Keratinocyte (primary cell): ENCODE data around the gene EPSTI1. TPM values are rescaled to one million over a fixed set of nuclear protein-coding genes. Genes with fewer than 3 reads are reported as not detected.

Source experiments
- DNase-seq: peaks from one replicate; pipeline ENCODE4 v3.0.0-alpha.2; 2011; ENCODE audit warnings: low read depth, missing footprints, low spot score
- FAIRE-seq: peaks from 2 replicates; lab custom pipeline; 2011; peaks lifted over from hg19 to GRCh38; lab: Jason Lieb, UNC
- H2AFZ ChIP-seq: 2 replicates; pipeline ENCODE4 v1.6.0; 2012; ENCODE audit warnings: low read length, control low read depth, inconsistent platforms; ENCODE audit not compliant: control insufficient read depth
- H3K27ac ChIP-seq: 2 replicates; pipeline ENCODE4 v1.5.1; 2011; ENCODE audit warnings: low read length; ENCODE audit not compliant: control insufficient read depth, insufficient read depth
- H3K27me3 ChIP-seq: 3 replicates; pipeline ENCODE4 v1.6.0; 2011; ENCODE audit warnings: low read length; ENCODE audit not compliant: control insufficient read depth, insufficient read depth; ENCODE audit errors: extremely low read depth
- H3K36me3 ChIP-seq, 2 experiments: 2 replicates in 1 of 2; 3 replicates in 1 of 2; pipeline ENCODE4 v1.5.1; 2011; ENCODE audit warnings: low read length in 2 of 2, mild to moderate bottlenecking in 1 of 2; ENCODE audit not compliant: control insufficient read depth in 2 of 2, insufficient read depth in 2 of 2; ENCODE audit errors: extremely low read depth in 1 of 2
- H3K4me1 ChIP-seq: 3 replicates; pipeline ENCODE4 v1.5.1; 2011; ENCODE audit warnings: low read length; ENCODE audit not compliant: control insufficient read depth, insufficient read depth; ENCODE audit errors: extremely low read depth
- H3K4me2 ChIP-seq: 3 replicates; pipeline ENCODE4 v1.6.0; 2011; ENCODE audit warnings: low read depth, low read length; ENCODE audit not compliant: control insufficient read depth, insufficient read depth; ENCODE audit errors: extremely low read depth
- H3K4me3 ChIP-seq, 3 experiments: fragments of 200-600 bp in 1 of 3; sonication (generic) in 1 of 3; 2 replicates in 2 of 3; 3 replicates in 1 of 3; pipeline ENCODE4 v1.5.1; 2011 to 2016; ENCODE audit warnings: low read length in 3 of 3, mild to moderate bottlenecking in 3 of 3, control low read depth in 2 of 3, inconsistent platforms in 1 of 3, low read depth in 1 of 3, mixed read lengths in 1 of 3, mixed run types in 1 of 3, moderate library complexity in 1 of 3; ENCODE audit not compliant: control insufficient read depth in 2 of 3, insufficient read depth in 2 of 3; ENCODE audit errors: extremely low read depth in 1 of 3
- H3K79me2 ChIP-seq: 2 replicates; pipeline ENCODE4 v1.6.0; 2012; ENCODE audit warnings: low read length; ENCODE audit not compliant: control insufficient read depth, insufficient read depth
- H3K9ac ChIP-seq: 3 replicates; pipeline ENCODE4 v1.6.0; 2011; ENCODE audit warnings: low read length; ENCODE audit not compliant: control insufficient read depth, insufficient read depth; ENCODE audit errors: extremely low read depth
- H3K9me1 ChIP-seq: 3 replicates; pipeline ENCODE4 v1.6.0; 2011; ENCODE audit warnings: low read length; ENCODE audit not compliant: control insufficient read depth, insufficient read depth; ENCODE audit errors: extremely low read depth
- H3K9me3 ChIP-seq: 2 replicates; pipeline ENCODE4 v1.5.1; 2012; ENCODE audit warnings: low read depth, low read length; ENCODE audit not compliant: control insufficient read depth
- H4K20me1 ChIP-seq: 3 replicates; pipeline ENCODE4 v1.6.0; 2011; ENCODE audit warnings: low read length; ENCODE audit not compliant: control insufficient read depth, insufficient read depth; ENCODE audit errors: extremely low read depth
- EZH2 ChIP-seq: IDR thresholded peaks from one replicate; pipeline ENCODE4 v1.6.1; 2012; ENCODE audit warnings: inconsistent platforms, mild to moderate bottlenecking, low read length, moderate library complexity
- dilution Hi-C: fragments of 300-500 bp; cut with MboI; formaldehyde crosslinking; loops from one replicate; pipeline ENCODE4 v1.7.0; 2020; ENCODE audit warnings: low sequenced_read_pairs; ENCODE audit not compliant: extremely low pct_ligation_motif_present
- polyA plus RNA-seq, 5 experiments: library from polyadenylated mRNA; depleted of rRNA in 3 of 5; stranded (reverse) in 3 of 5; stranded (forward) in 1 of 5; unstranded in 1 of 5; fragments of >200 nt; gene quantifications; 1 replicate in 1 of 5; 2 replicates in 3 of 5; 3 replicates in 1 of 5; pipeline versions ENCODE4 v1.2.1 to v1.2.3, GENCODE V29; 2011 to 2012; ENCODE audit warnings: missing spikeins in 2 of 5, low read depth in 1 of 5, low replicate concordance in 1 of 5
- TF ChIP-seq, protein P1 (sequence below), 3 experiments: IDR thresholded peaks in 1 of 3; conservative IDR thresholded peaks in 1 of 3; optimal IDR thresholded peaks in 1 of 3; 2 replicates in 2 of 3; 3 replicates in 1 of 3; pipeline versions ENCODE3 to v1.5.1; 2011; ENCODE audit warnings: low read length in 3 of 3, mild to moderate bottlenecking in 3 of 3, moderate library complexity in 2 of 3, control low read depth in 1 of 3, inconsistent platforms in 1 of 3; ENCODE audit not compliant: insufficient read depth in 2 of 3; ENCODE audit errors: extremely low read depth in 1 of 3

The EPSTI1 gene
- polyA plus RNA-seq, 1 donor (not counting 4 experiments of a cell fraction or from before 2014, with no cell fraction given), result 13.0 TPM

DNA sequence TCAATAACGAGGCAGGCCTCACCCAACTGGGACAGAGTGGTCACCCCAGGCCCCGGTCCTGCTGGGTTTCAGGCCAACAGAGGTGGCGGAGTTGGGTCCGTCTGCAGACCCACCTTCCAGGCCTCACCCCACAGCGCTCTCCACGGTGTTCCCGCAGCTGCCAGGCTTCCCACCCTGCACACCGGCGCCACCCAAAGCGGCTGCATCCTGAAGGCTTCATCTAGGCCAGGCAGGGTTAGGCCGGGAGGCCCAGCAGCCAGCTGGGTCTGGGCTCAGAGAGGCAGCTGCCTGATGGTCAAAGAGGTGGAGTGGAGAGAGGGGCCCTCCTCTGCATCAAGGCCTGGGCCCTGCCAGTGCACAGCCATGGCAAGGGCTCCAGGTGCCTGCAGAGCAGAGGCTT, 44.1 kb downstream of the EPSTI1 start:
- dilution Hi-C loops, result no loop called here
- Histone ChIP-seq H3K4me1 (no peaks in the 10 kb centered on the region), H3K9ac (no peak overlapping the region), H3K79me2 (no peaks in the 10 kb centered on the region), H3K36me3 (peaks cover 0 to 2% of the 10 kb centered on the region in 2 experiments), H3K27ac (no peak overlapping the region), H3K4me3 (no peak overlapping the region), H2AFZ (no peak overlapping the region), H3K9me3 (no peaks in the 10 kb centered on the region), H4K20me1 (no peaks in the 10 kb centered on the region), H3K9me1 (no peaks in the 10 kb centered on the region), H3K4me2 (no peak overlapping the region), H3K27me3 (no peaks in the 10 kb centered on the region)
- TF ChIP-seq EZH2, result no peak
- TF ChIP-seq, protein P1, sequence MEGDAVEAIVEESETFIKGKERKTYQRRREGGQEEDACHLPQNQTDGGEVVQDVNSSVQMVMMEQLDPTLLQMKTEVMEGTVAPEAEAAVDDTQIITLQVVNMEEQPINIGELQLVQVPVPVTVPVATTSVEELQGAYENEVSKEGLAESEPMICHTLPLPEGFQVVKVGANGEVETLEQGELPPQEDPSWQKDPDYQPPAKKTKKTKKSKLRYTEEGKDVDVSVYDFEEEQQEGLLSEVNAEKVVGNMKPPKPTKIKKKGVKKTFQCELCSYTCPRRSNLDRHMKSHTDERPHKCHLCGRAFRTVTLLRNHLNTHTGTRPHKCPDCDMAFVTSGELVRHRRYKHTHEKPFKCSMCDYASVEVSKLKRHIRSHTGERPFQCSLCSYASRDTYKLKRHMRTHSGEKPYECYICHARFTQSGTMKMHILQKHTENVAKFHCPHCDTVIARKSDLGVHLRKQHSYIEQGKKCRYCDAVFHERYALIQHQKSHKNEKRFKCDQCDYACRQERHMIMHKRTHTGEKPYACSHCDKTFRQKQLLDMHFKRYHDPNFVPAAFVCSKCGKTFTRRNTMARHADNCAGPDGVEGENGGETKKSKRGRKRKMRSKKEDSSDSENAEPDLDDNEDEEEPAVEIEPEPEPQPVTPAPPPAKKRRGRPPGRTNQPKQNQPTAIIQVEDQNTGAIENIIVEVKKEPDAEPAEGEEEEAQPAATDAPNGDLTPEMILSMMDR (optimal IDR thresholded peaks at IDR 0.05 in 1 of 3, IDR thresholded peaks at IDR 0.05 in 1 of 3, conservative IDR thresholded peaks at IDR 0.05 in 1 of 3; ENCODE audit: extremely low read depth in 1 of 3, insufficient read depth in 2 of 3, low read length in 3 of 3), result no peak
- FAIRE-seq, result no peak
- no peak for DNase-seq

DNA sequence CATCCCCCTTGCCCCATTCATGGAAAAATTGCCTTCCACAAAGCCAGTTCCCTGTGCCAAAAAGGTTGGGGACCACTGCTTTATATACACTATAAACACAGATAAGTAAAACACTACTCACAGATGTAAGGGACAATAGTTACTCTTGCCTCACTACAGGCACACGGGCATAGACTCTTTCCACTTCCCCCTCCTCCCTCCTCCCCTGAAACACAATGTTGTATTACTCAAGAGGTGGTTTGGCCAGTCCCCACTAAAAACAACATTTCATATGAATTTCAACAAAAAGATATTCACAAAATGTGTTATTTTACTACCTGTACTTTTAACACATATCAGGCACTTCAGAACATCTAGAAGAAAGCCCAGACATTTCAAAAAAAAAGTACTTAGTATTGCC, 45.1 kb downstream of the EPSTI1 start:
- FAIRE-seq (no peak), DNase-seq (no peak)
- no peaks in the 10 kb centered on the region for H3K4me1 ChIP-seq
- dilution Hi-C loops, result no loop called here
- no peaks in the 10 kb centered on the region for H4K20me1 ChIP-seq
- no peak overlapping the region for H3K4me2 ChIP-seq
- H3K27me3 ChIP-seq, result no peaks in the 10 kb centered on the region
- H3K79me2 ChIP-seq, result no peaks in the 10 kb centered on the region
- peaks cover 0 to 2% of the 10 kb centered on the region in 2 experiments for H3K36me3 ChIP-seq
- TF ChIP-seq, protein P1 (optimal IDR thresholded peaks at IDR 0.05 in 1 of 3, IDR thresholded peaks at IDR 0.05 in 1 of 3, conservative IDR thresholded peaks at IDR 0.05 in 1 of 3; ENCODE audit: extremely low read depth in 1 of 3, insufficient read depth in 2 of 3, low read length in 3 of 3), result no peak
- no peak for TF ChIP-seq EZH2
- no peak overlapping the region for H3K4me3 ChIP-seq
- no peaks in the 10 kb centered on the region for H3K9me3 ChIP-seq
- H3K9ac ChIP-seq, result no peak overlapping the region
- no peak overlapping the region for H3K27ac ChIP-seq
- no peak overlapping the region for H2AFZ ChIP-seq
- H3K9me1 ChIP-seq, result no peaks in the 10 kb centered on the region
